Endodermal cell (in vitro differentiated cells): ENCODE data around the gene TYSND1. TPM values are rescaled to one million over a fixed set of nuclear protein-coding genes. Genes with fewer than 3 reads are reported as not detected.

Source experiments
- DNase-seq: peaks from one replicate; pipeline ENCODE4 v3.0.0-alpha.2; 2017
- H3K27ac ChIP-seq: 2 replicates; pipeline ENCODE4 v1.5.1; 2013; ENCODE audit warnings: mild to moderate bottlenecking, low read depth, low read length, moderate library complexity
- H3K27me3 ChIP-seq: 2 replicates; pipeline ENCODE4 v1.6.1; 2013; ENCODE audit warnings: mild to moderate bottlenecking, low read length, moderate library complexity; ENCODE audit not compliant: insufficient read depth, control insufficient read depth, poor library complexity, severe bottlenecking
- H3K36me3 ChIP-seq: 2 replicates; pipeline ENCODE4 v1.7.0; 2013; ENCODE audit warnings: mild to moderate bottlenecking, low read length, moderate library complexity; ENCODE audit not compliant: control insufficient read depth, insufficient read depth
- H3K4me1 ChIP-seq: one replicate; pipeline ENCODE4 v1.7.0; 2013; ENCODE audit warnings: low read length; ENCODE audit not compliant: control insufficient read depth, insufficient read depth
- H3K4me3 ChIP-seq: 2 replicates; pipeline ENCODE4 v1.5.1; 2013; ENCODE audit warnings: mild to moderate bottlenecking, low read length, moderate library complexity
- H3K9ac ChIP-seq: 2 replicates; pipeline ENCODE4 v1.6.1; 2013; ENCODE audit warnings: mild to moderate bottlenecking, low read length, moderate library complexity; ENCODE audit not compliant: poor library complexity, severe bottlenecking; ENCODE audit errors: extremely low read depth
- H3K9me3 ChIP-seq: 2 replicates; pipeline ENCODE4 v1.6.1; 2013; ENCODE audit warnings: mild to moderate bottlenecking, low read length, moderate library complexity; ENCODE audit not compliant: control insufficient read depth
- H3K27ac Mint-ChIP-seq: 2 replicates; pipeline ENCODE4 v1.8.0; 2020; ENCODE audit warnings: mixed read lengths
- H3K27me3 Mint-ChIP-seq: 2 replicates; pipeline ENCODE4 v1.8.0; 2021; ENCODE audit warnings: mild to moderate bottlenecking, mixed read lengths; ENCODE audit not compliant: insufficient read depth
- H3K36me3 Mint-ChIP-seq: 2 replicates; pipeline ENCODE4 v1.8.0; 2020; ENCODE audit warnings: low read depth, mixed read lengths
- H3K4me1 Mint-ChIP-seq: 2 replicates; pipeline ENCODE4 v1.8.0; 2020; ENCODE audit warnings: mixed read lengths
- H3K4me3 Mint-ChIP-seq: 2 replicates; pipeline ENCODE4 v1.8.0; 2020; ENCODE audit warnings: mild to moderate bottlenecking, moderate library complexity, mixed read lengths
- H3K9me3 Mint-ChIP-seq: 2 replicates; pipeline ENCODE4 v1.8.0; 2020; ENCODE audit warnings: mild to moderate bottlenecking, mixed read lengths
- CTCF ChIP-seq: fragments of 200-600 bp; sonication (generic); conservative IDR thresholded peaks from 2 replicates; pipeline ENCODE4 v1.5.0; 2021; ENCODE audit warnings: antibody characterized with exemption, mild to moderate bottlenecking
- WGBS, 2 experiments: methylation state at CpG; one replicate each; pipeline versions ENCODE4 v1.1.5 to v1.1.7; 2013; ENCODE audit warnings: missing lambda C conversion rate in 2 of 2, mixed read lengths in 1 of 2; ENCODE audit not compliant: insufficient coverage in 1 of 2, insufficient read length in 1 of 2; 5-methylcytosine and 5-hydroxymethylcytosine counted together
- total RNA-seq, 2 donors: library from RNA; stranded (reverse); fragmentation: NEBNext Ultra II Directional in 1 of 2; extraction: Animal tissue kit (Norgen Biotek cat#: 25700) in 1 of 2; gene quantifications; 2 replicates in 1 of 2; 3 replicates in 1 of 2; pipeline ENCODE4 v1.2.1, GENCODE V29; 2021

TYSND1 gene
- total RNA-seq, 2 donors from 2014 or later = 13.1 to 13.6 TPM

- no peak overlapping the region for H3K9ac ChIP-seq
- peaks cover 26% of the 10 kb centered on the region for H3K36me3 ChIP-seq
- no peak overlapping the region for H3K4me3 ChIP-seq
- H3K27ac ChIP-seq = no peak overlapping the region
- DNase-seq = no peak
- Mint-ChIP-seq H3K4me1 (peaks cover 15% of the 10 kb centered on the region), H3K36me3 (peaks cover 13% of the 10 kb centered on the region), H3K4me3 (no peak overlapping the region), H3K27ac (no peak overlapping the region), H3K9me3 (no peaks in the 10 kb centered on the region), H3K27me3 (no peaks in the 10 kb centered on the region)
- WGBS, 2 experiments = 97 to 100% methylated on average over 7 of the region's 7 CpGs
- no peaks in the 10 kb centered on the region for H3K27me3 ChIP-seq
- H3K4me1 ChIP-seq = no peaks in the 10 kb centered on the region
- TF ChIP-seq CTCF = no peak
- no peaks in the 10 kb centered on the region for H3K9me3 ChIP-seq
Observed at GRCh38 chr10:70167246-70167645, 20.7 kb upstream of the TYSND1 start.

- 80 to 96% methylated on average over 1 to 3 of the region's 3 CpGs for WGBS, 2 experiments
- Histone ChIP-seq H3K36me3 (peaks cover 33% of the 10 kb centered on the region), H3K9me3 (no peaks in the 10 kb centered on the region), H3K4me1 (no peaks in the 10 kb centered on the region), H3K27me3 (no peaks in the 10 kb centered on the region), H3K9ac (no peak overlapping the region), H3K27ac (no peak overlapping the region), H3K4me3 (no peak overlapping the region)
- DNase-seq = no peak
- TF ChIP-seq CTCF = no peak
- no peak overlapping the region for H3K27ac Mint-ChIP-seq
- H3K9me3 Mint-ChIP-seq = no peaks in the 10 kb centered on the region
- H3K36me3 Mint-ChIP-seq = peaks cover 17% of the 10 kb centered on the region
- no peak overlapping the region for H3K4me3 Mint-ChIP-seq
- H3K4me1 Mint-ChIP-seq = peaks cover 15% of the 10 kb centered on the region
- no peaks in the 10 kb centered on the region for H3K27me3 Mint-ChIP-seq
Observed at GRCh38 chr10:70166394-70166793, 19.9 kb upstream of the TYSND1 start.

GRCh38 chr10:70164163-70164562, 17.7 kb upstream of the TYSND1 start:
- Histone ChIP-seq H3K9ac (no peak overlapping the region), H3K4me3 (no peak overlapping the region), H3K36me3 (peaks cover 55% of the 10 kb centered on the region), H3K27ac (no peak overlapping the region), H3K9me3 (no peaks in the 10 kb centered on the region), H3K4me1 (no peaks in the 10 kb centered on the region), H3K27me3 (no peaks in the 10 kb centered on the region)
- DNase-seq = no peak
- TF ChIP-seq CTCF = no peak
- no peaks in the 10 kb centered on the region for H3K27me3 Mint-ChIP-seq
- WGBS, 2 experiments = 94 to 100% methylated on average over 2 to 3 of the region's 3 CpGs
- peaks cover 31% of the 10 kb centered on the region for H3K36me3 Mint-ChIP-seq
- H3K4me3 Mint-ChIP-seq = no peak overlapping the region
- no peak overlapping the region for H3K27ac Mint-ChIP-seq
- H3K4me1 Mint-ChIP-seq = peaks cover 10% of the 10 kb centered on the region
- no peaks in the 10 kb centered on the region for H3K9me3 Mint-ChIP-seq
